Measurements from ENCODE around the gene GAST. TPM values are rescaled to one million over a fixed set of nuclear protein-coding genes. Genes with fewer than 3 reads are reported as not detected.

Gene GAST
- total RNA-seq, 1 experiment from 2014 or later, result not detected

DNA sequence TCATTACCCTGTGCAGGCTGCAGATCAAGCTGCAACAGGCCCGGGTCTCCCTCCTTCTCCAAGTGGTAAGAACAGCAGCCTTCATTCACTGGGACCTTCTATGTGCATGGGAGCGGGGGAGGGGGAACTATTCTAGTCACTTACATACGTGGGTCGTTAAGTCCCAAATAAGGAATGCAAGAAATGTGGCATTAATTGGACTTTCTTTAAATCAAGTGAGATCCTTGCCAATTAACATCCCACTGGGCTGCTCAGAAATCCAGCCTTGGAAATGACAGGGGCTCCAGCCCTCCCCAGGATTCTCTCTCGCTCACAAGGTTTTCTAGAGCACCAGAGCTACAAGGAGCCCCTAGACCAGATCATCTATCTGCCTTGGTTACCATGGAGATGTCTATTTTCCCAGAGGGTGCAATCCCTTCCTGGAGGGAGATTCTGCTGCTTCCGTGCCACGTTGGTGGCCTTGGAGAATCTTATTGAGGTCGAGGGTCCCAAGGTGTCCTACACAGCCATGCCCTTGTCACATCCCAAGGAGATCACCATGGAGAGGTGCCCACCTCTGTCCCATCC lies 28.6 kb upstream of the GAST start:
- Mint-ChIP-seq H3K36me3 (ENCODE audit: insufficient read depth in 1 of 3, low read depth in 3 of 3) (peaks cover 0 to under 1% (median 0%) of the 10 kb centered on the region in 3 experiments; a peak in 2 of 7 replicates), H3K27ac (no peak overlapping the region), H3K4me1 (peaks cover 21 to 39% of the 10 kb centered on the region in 2 experiments), H3K4me3 (no peak overlapping the region), H3K27me3 (ENCODE audit: low read depth) (peaks cover 9% of the 10 kb centered on the region), H3K9me3 (peaks cover under 1 to 7% of the 10 kb centered on the region in 2 experiments; a peak in 2 of 5 replicates)
- no CpG with 5 or more reads among the region's 8 CpGs for WGBS (ENCODE audit: extremely low coverage, insufficient read length, low lambda C conversion rate)
- Histone ChIP-seq H3K18ac (ENCODE audit: insufficient read length, low read depth, low read length) (no peak overlapping the region), H3K4me2 (ENCODE audit: insufficient read depth, insufficient read length, low read length) (no peak overlapping the region), H2BK12ac (ENCODE audit: insufficient read length, low read depth, low read length) (no peak overlapping the region), H4K8ac (replicated peaks; ENCODE audit: insufficient read length, low read depth, low read length) (no peak overlapping the region), H2BK15ac (ENCODE audit: low read depth, low read length) (no peak overlapping the region), H3K4me1 (ENCODE audit: insufficient read depth, low read length) (no peaks in the 10 kb centered on the region), H3K9me3 (ENCODE audit: control insufficient read depth, low read depth, low read length) (no peaks in the 10 kb centered on the region), H3K9ac (ENCODE audit: extremely low read depth, insufficient read length, low read length) (no peak overlapping the region), H2BK5ac (ENCODE audit: insufficient read length, low read length) (no peak overlapping the region), H2AFZ (ENCODE audit: low read length) (no peak overlapping the region), H3K56ac (ENCODE audit: insufficient read length, low read depth, low read length) (no peak overlapping the region), H4K5ac (ENCODE audit: insufficient read length, low read depth, low read length) (no peak overlapping the region), H3K79me2 (ENCODE audit: insufficient read depth, low read length) (no peaks in the 10 kb centered on the region), H3K4ac (ENCODE audit: low read depth, low read length) (no peak overlapping the region), H3K27ac (ENCODE audit: insufficient read length, low read depth, low read length) (no peak overlapping the region), H3K79me1 (ENCODE audit: insufficient read depth, low read depth, low read length, poor library complexity, severe bottlenecking) (no peaks in the 10 kb centered on the region), H3T11ph (ENCODE audit: low read length) (no peak overlapping the region), H4K20me1 (ENCODE audit: control insufficient read depth, insufficient read depth, insufficient read length) (no peaks in the 10 kb centered on the region), H2BK120ac (ENCODE audit: low read depth, low read length, poor library complexity, severe bottlenecking) (no peak overlapping the region), H3K23me2 (ENCODE audit: insufficient read length, low read depth, low read length, poor library complexity, severe bottlenecking) (peaks cover 2% of the 10 kb centered on the region), H2BK20ac (ENCODE audit: low read depth, low read length, poor library complexity, severe bottlenecking) (no peak overlapping the region), H3K14ac (ENCODE audit: insufficient read depth, low read length) (no peak overlapping the region), H3K23ac (ENCODE audit: insufficient read length, low read depth, low read length) (no peak overlapping the region), H4K91ac (ENCODE audit: insufficient read length, low read depth, low read length) (no peak overlapping the region), H3K27me3 (ENCODE audit: insufficient read depth, low read length) (no peaks in the 10 kb centered on the region), H2AK5ac (ENCODE audit: insufficient read length, low read length) (no peak overlapping the region)
- no peak for DNase-seq
- TF ChIP-seq, protein P1, sequence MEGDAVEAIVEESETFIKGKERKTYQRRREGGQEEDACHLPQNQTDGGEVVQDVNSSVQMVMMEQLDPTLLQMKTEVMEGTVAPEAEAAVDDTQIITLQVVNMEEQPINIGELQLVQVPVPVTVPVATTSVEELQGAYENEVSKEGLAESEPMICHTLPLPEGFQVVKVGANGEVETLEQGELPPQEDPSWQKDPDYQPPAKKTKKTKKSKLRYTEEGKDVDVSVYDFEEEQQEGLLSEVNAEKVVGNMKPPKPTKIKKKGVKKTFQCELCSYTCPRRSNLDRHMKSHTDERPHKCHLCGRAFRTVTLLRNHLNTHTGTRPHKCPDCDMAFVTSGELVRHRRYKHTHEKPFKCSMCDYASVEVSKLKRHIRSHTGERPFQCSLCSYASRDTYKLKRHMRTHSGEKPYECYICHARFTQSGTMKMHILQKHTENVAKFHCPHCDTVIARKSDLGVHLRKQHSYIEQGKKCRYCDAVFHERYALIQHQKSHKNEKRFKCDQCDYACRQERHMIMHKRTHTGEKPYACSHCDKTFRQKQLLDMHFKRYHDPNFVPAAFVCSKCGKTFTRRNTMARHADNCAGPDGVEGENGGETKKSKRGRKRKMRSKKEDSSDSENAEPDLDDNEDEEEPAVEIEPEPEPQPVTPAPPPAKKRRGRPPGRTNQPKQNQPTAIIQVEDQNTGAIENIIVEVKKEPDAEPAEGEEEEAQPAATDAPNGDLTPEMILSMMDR (conservative IDR thresholded peaks at IDR 0.05), result no peak
